HL-60 (cell line): ENCODE results near the gene TMEM45A.

Source experiments
- POLR2AphosphoS5 ChIP-seq: IDR thresholded peaks from 2 replicates; pipeline ENCODE4 v1.6.1; 2012; ENCODE audit warnings: low read depth
- TF ChIP-seq, protein P1 (sequence below): IDR thresholded peaks from one replicate; pipeline ENCODE4 v1.5.1; 2011; ENCODE audit warnings: low read length, control low read depth, inconsistent platforms; ENCODE audit not compliant: insufficient read depth

DNA sequence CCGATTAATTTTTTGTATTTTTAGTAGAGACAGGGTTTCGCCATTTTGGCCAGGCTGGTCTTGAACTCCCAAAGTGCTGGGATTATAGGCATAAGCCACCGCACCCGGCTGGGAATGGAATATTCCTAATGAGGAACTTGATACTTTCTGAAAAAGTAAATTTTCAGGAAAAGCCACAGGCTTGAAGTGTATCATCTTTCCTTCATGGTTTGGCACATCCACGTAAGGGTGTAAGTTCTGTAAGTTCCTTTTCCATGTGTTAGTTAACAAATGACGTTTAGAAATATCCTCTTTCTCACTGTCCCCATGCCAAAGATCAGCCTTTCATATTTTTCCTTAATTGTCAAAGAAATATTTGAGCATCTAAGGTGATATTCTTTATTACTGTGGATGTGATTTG, 24.9 kb downstream of the TMEM45A start:
- TF ChIP-seq, protein P1, sequence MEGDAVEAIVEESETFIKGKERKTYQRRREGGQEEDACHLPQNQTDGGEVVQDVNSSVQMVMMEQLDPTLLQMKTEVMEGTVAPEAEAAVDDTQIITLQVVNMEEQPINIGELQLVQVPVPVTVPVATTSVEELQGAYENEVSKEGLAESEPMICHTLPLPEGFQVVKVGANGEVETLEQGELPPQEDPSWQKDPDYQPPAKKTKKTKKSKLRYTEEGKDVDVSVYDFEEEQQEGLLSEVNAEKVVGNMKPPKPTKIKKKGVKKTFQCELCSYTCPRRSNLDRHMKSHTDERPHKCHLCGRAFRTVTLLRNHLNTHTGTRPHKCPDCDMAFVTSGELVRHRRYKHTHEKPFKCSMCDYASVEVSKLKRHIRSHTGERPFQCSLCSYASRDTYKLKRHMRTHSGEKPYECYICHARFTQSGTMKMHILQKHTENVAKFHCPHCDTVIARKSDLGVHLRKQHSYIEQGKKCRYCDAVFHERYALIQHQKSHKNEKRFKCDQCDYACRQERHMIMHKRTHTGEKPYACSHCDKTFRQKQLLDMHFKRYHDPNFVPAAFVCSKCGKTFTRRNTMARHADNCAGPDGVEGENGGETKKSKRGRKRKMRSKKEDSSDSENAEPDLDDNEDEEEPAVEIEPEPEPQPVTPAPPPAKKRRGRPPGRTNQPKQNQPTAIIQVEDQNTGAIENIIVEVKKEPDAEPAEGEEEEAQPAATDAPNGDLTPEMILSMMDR: no peak
- TF ChIP-seq POLR2AphosphoS5: no peak
